Parietal lobe (tissue), 1 donor: ENCODE results near the gene LDLRAD2. TPM values are rescaled to one million over a fixed set of nuclear protein-coding genes. Genes with fewer than 3 reads are reported as not detected.

Source experiments
- total RNA-seq: library from RNA; depleted of rRNA; stranded (reverse); fragments of >200 nt; gene quantifications from one replicate; pipeline ENCODE4 v1.2.3, GENCODE V29; 2014

Gene LDLRAD2, protein sequence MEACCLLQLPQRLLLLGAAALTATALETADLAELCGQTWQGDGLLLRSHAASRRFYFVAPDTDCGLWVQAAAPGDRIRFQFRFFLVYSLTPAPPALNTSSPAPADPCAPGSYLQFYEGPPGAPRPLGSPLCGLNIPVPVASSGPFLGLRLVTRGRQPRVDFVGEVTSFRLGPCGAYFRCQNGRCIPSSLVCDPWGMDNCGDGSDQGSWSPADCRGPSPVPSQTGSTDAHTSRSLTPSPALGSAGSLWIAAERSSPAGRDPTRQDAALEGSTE
- total RNA-seq, result not detected

DNA sequence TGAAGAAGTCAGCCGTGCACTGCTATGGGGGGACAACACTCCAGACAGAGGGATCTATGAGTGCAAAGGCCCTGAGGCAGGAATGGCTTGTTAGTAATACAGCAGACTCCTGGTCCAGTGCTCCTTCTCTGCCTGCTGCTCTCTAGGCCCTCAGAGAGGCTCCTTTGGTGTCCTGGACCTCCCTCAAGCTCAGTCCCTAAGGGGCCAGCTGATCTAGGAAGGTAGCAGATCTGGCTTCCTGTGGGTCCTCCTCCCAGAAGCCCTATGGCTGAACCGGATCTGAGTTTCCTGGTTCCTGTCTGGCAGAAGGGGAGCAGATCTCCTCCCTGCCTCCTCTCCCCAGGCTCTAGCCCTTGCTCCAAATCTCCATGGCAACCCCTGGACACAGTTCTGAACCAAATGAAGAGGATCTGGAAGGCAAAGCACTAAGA lies at the start of gene LDLRAD2:
Gene LDLRAD2, plus strand, starts transcription at position 391 of the 431 bp plus-strand sequence. CDS start 187 bp downstream, outside the sequence.

DNA sequence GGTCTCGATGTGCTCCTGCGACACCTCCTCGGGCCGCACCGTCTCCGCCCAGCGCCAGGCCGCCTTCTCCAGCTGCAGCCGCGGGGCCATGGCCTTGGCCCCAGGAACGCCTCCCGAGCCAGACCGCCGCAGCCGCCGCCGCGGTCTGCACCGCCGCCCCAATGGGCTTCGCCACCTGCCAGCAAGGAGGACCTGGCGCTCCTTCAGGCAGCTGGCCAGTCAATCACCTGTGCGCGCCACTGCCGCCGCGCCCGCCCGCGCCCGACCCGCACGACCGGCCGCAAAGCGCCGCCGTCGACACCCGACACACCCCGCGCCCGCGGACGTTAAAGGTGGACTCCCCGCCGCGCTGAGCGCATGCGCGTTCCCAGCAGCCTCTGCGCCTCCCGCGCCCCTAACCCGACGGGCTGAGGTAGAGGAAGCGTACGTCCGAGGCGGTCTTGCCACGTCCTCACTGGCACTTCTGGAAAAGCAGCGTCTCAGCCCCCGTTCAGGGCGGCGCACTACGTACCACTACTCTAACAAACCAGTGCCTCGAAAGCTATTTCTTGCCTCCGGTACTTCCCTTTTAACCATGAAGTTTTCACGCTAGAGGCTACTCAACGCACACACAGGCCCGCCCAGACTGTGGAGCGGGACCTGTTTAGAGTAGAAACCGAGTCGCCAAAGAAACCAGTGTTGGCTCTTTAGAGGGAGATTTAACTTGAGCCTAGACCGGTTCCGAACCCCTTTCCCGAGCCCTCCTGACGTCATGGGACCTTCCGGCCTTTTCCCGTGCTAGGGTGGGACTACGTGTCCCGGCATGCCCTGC lies 29.0 kb upstream of the LDLRAD2 start, which contains the start of gene USP48:
Gene USP48, minus strand, starts transcription at position 282 of the 811 bp plus-strand sequence. Its CDS starts 192 bp downstream, at position 90.

Other genes with a start within 250 kb of the LDLRAD2 start
- gene RAP1GAP, start 142.9 kb upstream of the LDLRAD2 start, total RNA-seq, result 31.6 TPM
- gene USP48, start 29.1 kb upstream of the LDLRAD2 start, total RNA-seq, result 137 TPM
- 11.3 TPM for gene HSPG2, start 125.0 kb downstream of the LDLRAD2 start, total RNA-seq
- not detected for gene CELA3B, start 164.8 kb downstream of the LDLRAD2 start, total RNA-seq
- not detected for gene CELA3A, start 189.4 kb downstream of the LDLRAD2 start, total RNA-seq
- 243 TPM for gene CDC42, start 240.4 kb downstream of the LDLRAD2 start, total RNA-seq